ENCODE data around the gene ZNF521.
"Not testable (repeated sequence)": the region's sequence is repeated elsewhere in the genome, so short reads cannot be mapped to it uniquely, and the experiment has no call there.

The ZNF521 gene

DNA sequence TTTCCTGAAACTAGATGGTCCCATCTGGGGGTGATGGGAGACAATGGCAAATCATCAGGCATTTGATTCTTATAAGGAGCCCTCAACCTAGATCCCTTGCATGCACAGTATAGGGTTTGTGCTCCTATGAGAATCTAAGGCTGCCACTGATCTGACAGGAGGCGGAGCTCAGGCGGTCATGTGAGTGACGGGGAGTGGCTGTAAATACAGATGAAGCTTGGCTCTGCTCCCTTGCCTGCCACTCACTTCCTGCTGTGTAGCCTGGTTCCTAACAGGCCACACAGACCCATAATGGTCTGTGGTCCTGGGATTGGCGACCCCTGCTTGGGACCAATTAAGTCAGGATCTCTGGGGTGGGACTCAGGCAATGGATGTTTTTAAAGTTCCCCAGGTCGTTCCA is 293.4 kb downstream of the ZNF521 start:
- no peak overlapping the region for H3K4me3 ChIP-seq (ENCODE audit: low read length)
- no peak for TF ChIP-seq ZNF274 (IDR thresholded peaks at IDR 0.05; ENCODE audit: low read depth, low read length)

DNA sequence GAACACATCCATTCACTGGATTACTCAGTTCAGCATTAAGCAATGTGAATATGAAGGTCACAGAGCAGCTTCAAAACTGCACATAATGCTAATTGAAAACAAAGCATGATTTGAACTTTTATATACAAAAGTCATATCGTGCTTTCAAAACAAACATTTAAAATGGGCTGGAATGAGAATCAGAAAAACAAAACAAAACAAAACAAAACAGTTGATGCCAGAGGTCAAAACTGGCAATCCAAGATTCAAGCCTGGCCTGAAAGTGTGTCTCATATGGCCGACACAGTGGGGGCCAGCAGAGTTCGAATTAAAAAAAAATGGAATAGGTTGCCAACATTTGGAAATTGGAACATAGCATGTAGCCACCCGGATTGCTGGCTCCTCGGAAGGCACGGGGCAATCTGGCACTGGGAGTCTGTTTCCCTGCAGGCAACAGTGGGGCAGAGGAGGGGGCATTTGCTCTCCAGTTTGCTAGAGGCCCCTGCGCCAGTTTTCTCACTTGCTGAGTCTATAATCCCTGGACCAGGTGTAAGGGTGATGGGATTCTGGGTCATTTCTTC is 294.4 kb downstream of the ZNF521 start:
- H3K4me3 ChIP-seq (ENCODE audit: low read length): no peak overlapping the region
- TF ChIP-seq ZNF274 (IDR thresholded peaks at IDR 0.05; ENCODE audit: low read depth, low read length): no peak

DNA sequence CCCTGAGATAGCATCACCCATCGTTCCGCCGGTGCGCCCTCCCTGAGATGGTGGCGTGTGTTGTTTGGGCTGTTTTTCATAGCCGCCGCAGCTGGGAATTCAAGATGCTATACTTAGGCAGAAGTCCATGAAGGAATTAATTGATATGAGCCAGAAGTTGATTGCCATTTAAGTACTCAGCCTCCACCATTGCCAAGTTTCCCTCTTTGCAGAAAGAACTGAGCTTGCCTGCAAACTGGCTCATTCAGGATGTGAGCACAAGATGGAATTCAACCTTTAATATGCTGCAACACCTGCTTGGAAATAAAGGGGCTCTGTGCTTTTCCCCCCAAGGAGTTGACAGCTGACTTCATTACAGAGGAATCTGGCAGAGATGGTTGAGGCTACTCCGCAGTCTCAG is 295.5 kb downstream of the ZNF521 start:
- no peak for TF ChIP-seq ZNF274 (IDR thresholded peaks at IDR 0.05; ENCODE audit: low read depth, low read length)
- no peak overlapping the region for H3K4me3 ChIP-seq (ENCODE audit: low read length)

DNA sequence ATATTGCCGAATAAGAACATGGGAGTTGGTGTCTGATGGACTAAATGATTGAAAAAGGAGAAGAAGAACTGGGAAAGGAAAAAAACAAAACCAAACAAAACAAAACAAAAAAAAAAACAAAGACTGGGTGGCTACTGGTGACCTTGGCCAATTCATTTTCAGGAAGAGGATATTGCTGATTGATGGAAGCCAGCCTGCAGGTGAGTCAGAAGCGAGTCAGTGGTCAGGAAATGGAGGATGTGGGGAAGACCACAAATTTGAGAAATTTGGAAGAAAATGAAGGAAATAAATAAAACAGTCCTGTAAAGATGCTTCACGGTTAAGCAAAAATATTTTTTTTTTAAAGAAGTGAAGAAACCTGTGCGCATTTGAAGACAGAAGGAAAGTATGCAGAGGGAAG is 296.9 kb downstream of the ZNF521 start:
- no peak overlapping the region for H3K4me3 ChIP-seq (ENCODE audit: low read length)
- no peak for TF ChIP-seq ZNF274 (IDR thresholded peaks at IDR 0.05; ENCODE audit: low read depth, low read length)

DNA sequence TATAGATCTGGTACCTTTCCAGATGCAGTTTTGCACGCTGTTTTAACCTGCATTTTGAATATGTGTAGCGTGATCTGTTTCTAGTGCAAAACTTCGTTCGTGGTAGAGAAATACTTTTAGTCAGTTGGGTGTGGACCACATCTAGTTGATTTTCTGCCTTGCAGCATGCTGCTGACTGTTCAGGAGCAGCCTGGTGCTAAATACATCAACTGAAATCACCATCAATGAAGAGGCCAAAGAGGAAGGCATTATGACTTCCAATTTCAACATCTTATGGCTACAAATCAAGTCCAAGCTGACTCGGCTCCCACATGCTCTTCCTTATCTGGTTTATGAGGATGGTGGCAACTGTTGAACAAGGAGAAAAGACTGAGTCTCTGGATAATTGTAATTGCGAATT is 298.5 kb downstream of the ZNF521 start:
- TF ChIP-seq ZNF274 (IDR thresholded peaks at IDR 0.05; ENCODE audit: low read depth, low read length): no peak
- no peak overlapping the region for H3K4me3 ChIP-seq (ENCODE audit: low read length)

DNA sequence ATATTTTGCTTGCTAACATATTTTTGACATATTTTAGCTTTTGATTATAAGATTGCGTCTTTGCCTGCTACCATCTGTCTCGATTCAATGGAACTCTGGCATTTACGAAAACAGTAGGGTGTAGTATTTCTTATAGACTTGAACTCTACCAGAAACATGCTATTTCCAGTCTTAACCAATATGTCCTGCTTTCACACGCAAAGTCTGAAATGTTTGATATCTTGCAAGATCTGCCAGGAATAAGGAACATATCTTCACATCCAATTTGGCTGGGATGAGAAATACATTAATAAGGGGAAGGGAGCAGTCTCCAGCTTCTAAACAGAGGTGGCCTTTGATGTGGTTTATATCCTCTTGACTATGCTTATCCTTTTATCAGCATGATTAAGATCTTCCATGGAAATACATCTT is 299.4 kb downstream of the ZNF521 start:
- no peak for TF ChIP-seq ZNF274 (IDR thresholded peaks at IDR 0.05; ENCODE audit: low read depth, low read length)
- no peak overlapping the region for H3K4me3 ChIP-seq (ENCODE audit: low read length)

DNA sequence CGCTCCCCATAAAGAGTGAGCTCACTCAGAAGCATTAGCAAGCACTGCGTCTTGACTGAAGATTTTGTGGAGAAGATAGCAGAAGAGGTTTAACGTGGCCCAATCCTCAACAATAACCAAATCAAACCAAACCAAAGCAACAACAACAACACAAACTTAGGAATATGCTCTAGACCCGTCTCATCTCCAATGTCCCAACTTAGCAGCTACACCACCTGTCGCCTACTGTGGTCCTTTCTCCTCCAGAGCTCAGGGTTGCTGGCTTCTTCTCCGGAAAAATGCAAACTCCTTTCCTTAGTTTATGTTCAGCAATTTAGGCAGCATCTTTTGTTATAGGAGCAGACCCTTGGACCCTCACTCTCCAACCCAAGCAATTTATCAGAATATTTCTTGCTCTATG is 301.4 kb downstream of the ZNF521 start:
- H3K4me3 ChIP-seq (ENCODE audit: low read length): no peak overlapping the region
- TF ChIP-seq ZNF274 (IDR thresholded peaks at IDR 0.05; ENCODE audit: low read depth, low read length): no peak

DNA sequence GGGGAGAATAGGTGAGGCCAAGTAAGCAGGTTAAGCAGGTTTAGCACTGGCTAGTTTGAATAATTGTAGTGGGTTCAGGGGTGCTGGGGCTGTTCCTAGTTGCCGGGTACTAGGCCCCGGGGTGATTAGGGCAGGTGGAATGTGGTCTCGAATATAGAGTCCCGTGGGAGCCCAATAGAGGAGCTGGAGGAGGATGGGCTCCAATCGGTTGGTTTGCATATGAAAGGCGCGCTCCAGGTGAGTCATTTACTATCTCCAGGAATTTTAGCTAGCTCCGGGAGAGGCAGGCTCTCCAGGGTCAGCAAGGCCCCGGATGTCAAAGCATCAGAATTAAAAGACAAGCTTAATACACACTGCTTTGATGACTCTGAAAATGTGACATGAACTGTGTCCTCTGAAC is 304.0 kb downstream of the ZNF521 start:
- no peak for TF ChIP-seq ZNF274 (IDR thresholded peaks at IDR 0.05; ENCODE audit: low read depth, low read length)
- no peak overlapping the region for H3K4me3 ChIP-seq (ENCODE audit: low read length)

DNA sequence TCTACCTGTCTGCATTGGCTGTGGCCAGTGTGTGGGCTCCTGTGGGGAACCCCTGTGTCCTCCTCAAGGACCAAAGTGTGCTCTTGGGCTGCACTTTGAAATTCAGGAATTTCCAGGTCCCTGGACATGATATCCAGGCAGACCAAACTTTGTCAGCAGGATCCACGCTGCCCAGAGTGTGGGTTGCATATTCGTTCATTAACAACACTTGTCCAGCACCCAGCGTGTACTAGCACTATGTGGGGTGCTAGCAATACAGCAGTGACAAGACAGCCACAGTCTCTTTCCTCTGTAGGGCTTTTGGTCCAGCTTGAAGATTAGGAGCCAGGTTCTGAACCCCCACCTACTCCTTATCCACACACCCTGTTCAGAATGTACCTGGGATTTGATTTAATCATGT is 304.5 kb downstream of the ZNF521 start:
- H3K4me3 ChIP-seq (ENCODE audit: low read length): no peak overlapping the region
- no peak for TF ChIP-seq ZNF274 (IDR thresholded peaks at IDR 0.05; ENCODE audit: low read depth, low read length)

DNA sequence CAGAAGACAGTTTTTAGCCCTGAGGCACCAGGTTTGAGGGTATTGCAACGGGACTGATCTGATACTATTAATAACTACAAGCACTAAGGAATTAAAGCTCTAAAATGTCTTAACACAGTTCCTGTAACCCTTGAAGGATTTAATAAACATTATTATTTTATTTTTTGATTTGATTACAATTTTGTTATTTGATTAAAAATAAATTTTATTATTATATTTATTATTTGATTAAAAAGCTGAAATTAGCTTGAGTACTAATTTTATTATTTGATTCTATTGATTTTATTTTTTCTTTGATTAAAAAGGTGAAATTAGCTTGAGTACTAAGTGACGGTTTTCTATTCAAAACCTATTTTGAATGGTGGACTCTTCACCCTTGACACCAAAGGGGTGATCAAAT is 307.3 kb downstream of the ZNF521 start:
- TF ChIP-seq ZNF274 (IDR thresholded peaks at IDR 0.05; ENCODE audit: low read depth, low read length): no peak
- H3K4me3 ChIP-seq (ENCODE audit: low read length): no peak overlapping the region

DNA sequence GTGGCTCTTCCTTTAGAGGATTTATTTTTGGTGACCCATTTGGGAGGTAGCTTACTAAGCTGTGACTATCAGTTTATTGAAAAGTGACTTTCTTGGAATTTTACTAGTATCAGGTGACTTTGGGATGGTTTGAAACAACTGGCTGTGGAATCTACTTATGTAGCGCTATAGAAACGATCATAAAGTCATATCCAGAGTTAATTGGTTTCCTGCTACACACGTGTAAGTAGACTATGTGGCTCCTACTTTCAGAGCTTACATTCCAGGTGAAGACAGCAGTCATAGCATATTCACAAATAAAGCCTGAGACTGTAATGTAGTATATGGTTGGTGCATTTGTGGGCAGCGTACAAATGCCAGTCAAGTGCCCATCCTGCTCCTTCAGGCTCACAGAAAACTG is 308.9 kb downstream of the ZNF521 start:
- TF ChIP-seq ZNF274 (IDR thresholded peaks at IDR 0.05; ENCODE audit: low read depth, low read length): no peak
- no peak overlapping the region for H3K4me3 ChIP-seq (ENCODE audit: low read length)

DNA sequence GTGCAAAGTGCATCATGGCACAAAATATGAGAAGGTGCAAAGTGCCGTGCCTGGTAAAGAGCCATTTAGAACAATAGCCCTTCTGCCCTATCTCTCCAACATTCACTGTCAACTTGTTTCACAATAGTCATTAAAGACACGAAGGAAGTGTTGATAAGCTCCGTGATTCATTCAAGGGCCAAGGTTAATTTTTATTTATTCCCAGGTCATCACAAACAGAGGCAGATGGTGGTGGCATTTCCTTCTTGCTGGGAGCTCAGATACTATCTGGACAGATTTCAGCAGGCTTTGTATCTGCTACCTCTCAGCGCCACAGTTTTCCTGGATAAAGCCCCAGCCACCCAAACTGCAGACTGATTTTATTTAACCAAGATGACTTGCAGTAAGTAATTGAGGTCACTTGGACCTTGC is 309.3 kb downstream of the ZNF521 start:
- H3K4me3 ChIP-seq (ENCODE audit: low read length): no peak overlapping the region
- no peak for TF ChIP-seq ZNF274 (IDR thresholded peaks at IDR 0.05; ENCODE audit: low read depth, low read length)

DNA sequence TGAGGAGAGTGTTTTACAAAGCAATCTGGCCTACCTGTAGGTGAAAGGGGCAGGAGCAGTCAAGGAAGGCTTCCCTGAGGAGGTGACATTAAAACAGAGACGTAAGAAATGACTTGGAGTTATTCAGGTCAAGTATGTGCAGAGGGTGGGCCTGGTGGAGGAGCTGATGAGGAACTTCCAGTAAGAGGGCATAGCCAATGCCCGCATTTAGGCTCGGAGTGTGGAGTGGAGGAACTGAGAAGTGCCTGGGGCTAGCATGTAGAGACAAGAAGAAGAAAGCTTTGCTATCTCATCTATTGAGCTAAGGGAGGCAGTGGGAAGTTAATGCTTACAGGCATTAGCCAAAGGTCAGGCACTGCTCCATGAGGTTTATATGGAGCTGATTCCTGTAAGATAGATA is 312.2 kb downstream of the ZNF521 start:
- H3K4me3 ChIP-seq (ENCODE audit: low read length): no peak overlapping the region
- TF ChIP-seq ZNF274 (IDR thresholded peaks at IDR 0.05; ENCODE audit: low read depth, low read length): no peak

DNA sequence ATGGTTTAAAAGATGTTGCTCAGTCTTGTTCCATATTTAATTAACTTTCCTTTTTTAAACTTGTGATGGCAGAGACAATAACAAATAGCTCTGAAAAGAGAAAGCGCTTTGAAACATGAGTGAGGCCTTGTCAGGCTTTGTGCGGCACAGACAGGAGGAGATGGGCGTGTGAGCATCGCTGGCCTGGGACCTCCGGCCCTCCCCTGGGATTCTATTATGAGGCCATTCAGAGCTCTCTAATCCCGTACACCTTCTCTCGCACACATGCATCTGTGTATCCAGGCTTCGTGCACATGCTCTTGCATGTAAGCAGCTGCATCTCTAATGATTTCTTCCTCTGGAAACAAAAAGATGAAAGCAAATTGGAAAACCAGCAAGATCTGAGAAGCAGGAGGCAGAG is 313.7 kb downstream of the ZNF521 start:
- TF ChIP-seq ZNF274 (IDR thresholded peaks at IDR 0.05; ENCODE audit: low read depth, low read length): no peak

DNA sequence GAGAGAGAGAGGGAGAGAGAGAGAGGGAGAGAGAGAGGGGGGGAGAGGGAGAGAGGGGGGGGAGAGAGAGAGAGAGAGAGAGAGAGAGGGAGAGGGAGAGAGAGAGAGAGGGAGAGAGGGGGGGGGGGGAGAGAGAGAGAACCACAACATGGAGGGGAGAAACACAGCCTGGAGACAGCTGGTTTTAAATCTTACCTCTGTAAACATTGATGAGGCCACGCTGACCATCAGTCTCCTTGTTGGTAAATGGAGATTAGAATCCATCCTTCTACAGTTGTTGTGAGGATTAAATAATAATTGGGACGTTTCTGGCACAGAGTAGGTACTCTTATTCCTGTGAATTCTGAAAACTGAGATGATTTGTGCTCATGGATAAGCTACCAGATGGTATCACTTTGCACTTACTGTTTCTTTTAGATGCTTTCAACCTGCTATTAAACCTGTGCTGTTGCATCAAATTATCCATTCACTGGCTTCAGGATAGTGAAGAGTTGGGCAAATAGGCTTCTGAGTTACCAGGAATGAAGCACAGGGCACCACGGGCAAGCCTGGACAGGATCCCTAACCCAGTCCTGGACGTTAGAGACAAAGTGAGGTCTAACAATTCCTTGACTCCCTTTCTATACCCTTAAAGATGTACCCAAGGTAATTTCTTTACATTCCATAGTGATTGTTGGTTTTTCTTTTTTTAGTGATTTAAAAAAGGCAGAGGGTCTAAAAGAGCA is 318.1 kb downstream of the ZNF521 start:
- H3K4me3 ChIP-seq (ENCODE audit: low read length): no peak overlapping the region

More for the DNA sequence above, 313.7 kb downstream of the ZNF521 start:
- H3K4me3 ChIP-seq (ENCODE audit: low read length): no peak overlapping the region

DNA sequence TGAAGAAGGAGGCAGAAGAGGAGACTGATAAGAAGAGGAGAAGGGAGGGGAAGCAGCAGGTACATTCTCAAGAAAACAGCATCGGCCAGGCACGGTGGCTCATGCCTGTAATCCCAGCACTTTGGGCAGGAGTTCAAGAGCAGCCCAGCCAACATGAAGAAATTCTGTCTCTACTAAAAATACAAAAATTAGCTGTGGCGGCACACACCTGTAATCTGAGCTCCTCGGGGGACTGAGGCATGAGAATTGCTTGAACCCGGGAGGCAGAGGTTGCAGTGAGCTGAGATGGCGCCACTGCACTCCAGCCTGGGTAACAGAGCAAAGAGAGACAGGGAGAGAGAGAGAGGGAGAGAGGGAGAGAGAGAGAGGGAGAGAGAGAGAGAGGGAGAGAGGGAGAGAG is 318.8 kb downstream of the ZNF521 start:
- H3K4me3 ChIP-seq (ENCODE audit: low read length): not testable (repeated sequence)

More for the DNA sequence above, 318.1 kb downstream of the ZNF521 start:
- TF ChIP-seq ZNF274 (IDR thresholded peaks at IDR 0.05; ENCODE audit: low read depth, low read length): no peak
